Prostate gland (tissue), 2 donors: Measurements from ENCODE around the gene PRKG1. TPM values are rescaled to one million over a fixed set of nuclear protein-coding genes. Genes with fewer than 3 reads are reported as not detected.

Experiments
- DNase-seq: peaks from one replicate; pipeline ENCODE4 v3.0.0-alpha.2; 2019; ENCODE audit warnings: low spot score
- H3K27ac ChIP-seq, 2 donors: fragments of 200-600 bp; sonication (generic); 2 replicates each; pipeline ENCODE4 v1.5.1; 2017 to 2019
- H3K27me3 ChIP-seq: fragments of 200-600 bp; sonication (generic); replicated peaks from 2 replicates; pipeline ENCODE4 v1.5.1; 2019; ENCODE audit not compliant: insufficient read depth
- H3K36me3 ChIP-seq, 2 donors: fragments of 200-600 bp; sonication (generic); 1 replicate in 1 of 2; 2 replicates in 1 of 2; pipeline versions ENCODE4 v1.5.1 to v1.8.1; 2017 to 2019
- H3K4me1 ChIP-seq: fragments of 200-600 bp; sonication (generic); replicated peaks from 2 replicates; pipeline ENCODE4 v1.5.1; 2019
- H3K4me3 ChIP-seq, 2 donors: fragments of 200-600 bp; sonication (generic); 2 replicates each; pipeline ENCODE4 v1.5.1; 2017 to 2019
- H3K9me3 ChIP-seq: fragments of 200-600 bp; sonication (generic); 2 replicates; pipeline ENCODE4 v1.5.1; 2017
- CTCF ChIP-seq, 4 experiments: fragments of 200-600 bp in 2 of 4; fragments of 450-650 bp in 2 of 4; sonication (generic) in 2 of 4; IDR thresholded peaks; 1 replicate in 3 of 4; 2 replicates in 1 of 4; pipeline ENCODE4 v1.5.1; 2016 to 2019; ENCODE audit warnings: antibody characterized with exemption in 4 of 4, mild to moderate bottlenecking in 2 of 4, moderate library complexity in 2 of 4
- POLR2A ChIP-seq: fragments of 450-650 bp; IDR thresholded peaks from one replicate; pipeline ENCODE4 v1.6.1; 2016; ENCODE audit warnings: antibody characterized with exemption, mild to moderate bottlenecking
- POLR2AphosphoS5 ChIP-seq: sonication (generic); formaldehyde crosslinking; IDR thresholded peaks from one replicate; pipeline ENCODE4 v1.6.1; 2017; ENCODE audit warnings: antibody characterized with exemption
- WGBS: methylation state at CpG from one replicate; pipeline ENCODE4 v1.1.5; 2018; 5-methylcytosine and 5-hydroxymethylcytosine counted together
- intact Hi-C: fragments of 100-400 bp; cut with DNase I; formaldehyde crosslinking; loops from one replicate; pipeline ENCODE4 v1.14.2; 2022
- total RNA-seq, 2 donors: library from RNA; depleted of rRNA; stranded (reverse); fragments of >200 nt; gene quantifications; one replicate each; pipeline ENCODE4 v1.1.0, GENCODE V29; 2016

The PRKG1 gene
- total RNA-seq, 2 donors from 2014 or later, result 2.7 to 9.0 TPM

- intact Hi-C loops, result no loop called here
- DNase-seq, result no peak
Measured at GRCh38 chr10:51313251-51313650, 239.0 kb downstream of the PRKG1 start.

DNA sequence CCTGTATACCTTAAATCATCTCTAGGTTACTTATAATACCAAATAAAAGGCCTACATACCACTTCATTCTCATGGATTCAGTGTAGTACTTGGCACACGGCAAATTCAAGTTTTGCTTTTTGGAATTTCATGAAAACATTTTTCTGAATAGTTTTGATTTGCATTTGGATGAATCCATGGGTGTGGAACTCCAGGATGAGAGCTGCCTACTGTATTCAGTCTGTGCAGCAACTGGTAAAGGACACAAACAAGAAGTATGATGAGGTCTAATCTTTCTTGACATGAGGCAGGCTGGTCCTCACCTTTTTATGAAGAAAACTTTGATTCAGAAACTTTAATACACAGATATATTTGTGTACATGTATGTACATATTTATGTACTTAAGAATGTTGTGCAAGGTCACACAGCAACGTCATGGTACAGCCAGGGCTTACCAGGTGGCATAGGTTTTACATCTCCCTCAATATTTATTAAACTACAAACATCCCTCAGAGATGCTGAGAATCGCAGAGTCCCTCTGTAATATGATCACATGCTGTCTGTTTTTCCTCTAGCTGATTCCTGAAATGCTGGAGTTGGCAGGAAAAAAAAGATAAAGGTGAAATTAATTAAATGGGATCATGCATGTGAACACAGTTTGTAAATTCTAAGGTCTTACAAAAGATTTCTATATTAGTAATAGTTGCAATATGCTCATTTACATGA, 239.6 kb downstream of the PRKG1 start:
- intact Hi-C loops, result no loop called here
- H3K27ac ChIP-seq, result no peak overlapping the region
- WGBS, result 51% methylated on average over 3 of the region's 3 CpGs
- no peak overlapping the region for H3K4me3 ChIP-seq
- H3K9me3 ChIP-seq, result no peaks in the 10 kb centered on the region
- H3K27me3 ChIP-seq, result no peaks in the 10 kb centered on the region
- TF ChIP-seq POLR2A, result no peak
- no peak for TF ChIP-seq CTCF (IDR thresholded peaks at IDR 0.05)
- H3K4me1 ChIP-seq, result no peaks in the 10 kb centered on the region
- DNase-seq, result no peak
- H3K36me3 ChIP-seq, result no peaks in the 10 kb centered on the region

More at GRCh38 chr10:51313251-51313650, 239.0 kb downstream of the PRKG1 start:
- H3K27me3 ChIP-seq, result no peaks in the 10 kb centered on the region
- no peak overlapping the region for H3K27ac ChIP-seq
- no peaks in the 10 kb centered on the region for H3K36me3 ChIP-seq
- no peaks in the 10 kb centered on the region for H3K4me1 ChIP-seq
- 91% methylated on average over 2 of the region's 2 CpGs for WGBS
- no peak overlapping the region for H3K4me3 ChIP-seq
- H3K9me3 ChIP-seq, result no peaks in the 10 kb centered on the region
- no peak for TF ChIP-seq CTCF (IDR thresholded peaks at IDR 0.05)
- TF ChIP-seq POLR2AphosphoS5, result no peak
- no peak for TF ChIP-seq POLR2A

DNA sequence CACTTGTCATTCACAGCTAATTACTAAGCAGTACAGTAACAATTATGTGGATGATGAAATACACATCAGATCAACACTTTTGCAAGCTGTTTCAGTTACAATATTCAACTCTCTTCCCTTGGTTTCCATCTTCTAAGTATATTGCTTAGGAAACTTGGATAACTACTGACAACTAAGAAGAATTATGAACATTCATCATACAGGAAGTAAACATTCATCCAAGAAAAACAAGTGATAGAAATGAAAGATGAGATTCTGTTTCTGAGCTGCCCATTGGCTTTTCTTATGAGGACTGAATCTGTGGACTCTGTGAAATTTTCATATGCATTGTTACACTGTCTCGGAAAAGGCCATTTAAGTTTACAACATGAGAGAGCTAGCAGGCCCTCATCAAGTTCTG, 240.2 kb downstream of the PRKG1 start:
- Histone ChIP-seq H3K9me3 (no peaks in the 10 kb centered on the region), H3K4me1 (no peaks in the 10 kb centered on the region), H3K36me3 (no peaks in the 10 kb centered on the region), H3K27me3 (no peaks in the 10 kb centered on the region), H3K27ac (no peak overlapping the region), H3K4me3 (no peak overlapping the region)
- 78% methylated on average over 1 of the region's 1 CpG for WGBS
- intact Hi-C loops, result no loop called here
- TF ChIP-seq POLR2AphosphoS5 (no peak), CTCF (IDR thresholded peaks at IDR 0.05) (no peak), POLR2A (no peak)
- no peak for DNase-seq

DNA sequence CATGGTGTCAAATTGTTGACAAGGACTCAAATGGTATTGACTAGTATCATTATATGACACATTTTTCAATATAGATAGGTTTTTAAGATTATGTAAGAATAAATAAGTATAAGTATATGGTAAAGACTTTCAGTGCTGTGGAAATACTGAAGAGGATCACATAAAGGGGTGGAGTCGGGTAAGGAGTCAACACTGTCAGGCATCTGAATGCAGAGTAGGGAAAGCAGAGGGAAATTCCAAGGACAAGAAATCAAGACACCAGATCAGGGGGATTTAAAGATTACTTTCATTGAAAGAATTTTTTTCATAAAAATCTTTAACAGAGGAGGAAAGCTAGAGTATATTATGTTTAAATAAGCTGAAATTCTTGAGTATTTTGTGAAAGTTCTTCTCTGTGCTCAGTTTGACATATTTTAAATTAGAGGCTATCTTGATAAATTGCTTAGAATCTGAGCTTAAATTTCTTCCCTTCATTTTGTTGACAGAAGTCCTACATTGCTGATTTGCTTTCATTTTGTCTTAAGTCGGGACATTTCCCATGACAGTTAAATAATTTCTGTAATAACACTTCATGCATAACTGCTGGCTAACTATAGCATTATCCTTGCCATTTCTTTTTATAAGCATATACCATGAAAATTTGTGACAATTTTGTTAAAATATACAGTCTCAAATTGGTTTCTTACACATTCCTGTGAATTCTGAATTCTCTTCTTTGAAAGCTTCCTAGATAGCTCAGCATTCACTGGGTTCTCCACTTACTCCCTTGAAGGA, 244.3 kb downstream of the PRKG1 start:
- intact Hi-C loops, result no loop called here
- H3K4me3 ChIP-seq, result no peak overlapping the region
- TF ChIP-seq POLR2A (no peak), POLR2AphosphoS5 (no peak), CTCF (IDR thresholded peaks at IDR 0.05) (no peak)
- H3K9me3 ChIP-seq, result no peaks in the 10 kb centered on the region
- H3K4me1 ChIP-seq, result no peaks in the 10 kb centered on the region
- 94% methylated on average over 2 of the region's 2 CpGs for WGBS
- H3K27ac ChIP-seq, result no peak overlapping the region
- no peaks in the 10 kb centered on the region for H3K36me3 ChIP-seq
- no peaks in the 10 kb centered on the region for H3K27me3 ChIP-seq
- no peak for DNase-seq

- H3K4me1 ChIP-seq, result no peaks in the 10 kb centered on the region
- TF ChIP-seq POLR2AphosphoS5 (no peak), POLR2A (no peak), CTCF (IDR thresholded peaks at IDR 0.05) (no peak)
- no peaks in the 10 kb centered on the region for H3K9me3 ChIP-seq
- no peak overlapping the region for H3K27ac ChIP-seq
- WGBS, result 52% methylated on average over 1 of the region's 1 CpG
- no peaks in the 10 kb centered on the region for H3K27me3 ChIP-seq
- DNase-seq, result no peak
- H3K36me3 ChIP-seq, result no peaks in the 10 kb centered on the region
- H3K4me3 ChIP-seq, result no peak overlapping the region
- intact Hi-C loops, result no loop called here
Measured at GRCh38 chr10:51319173-51319435, 244.8 kb downstream of the PRKG1 start.
